Activated CD4-positive, alpha-beta T cell treated with anti-CD3 and anti-CD28 coated beads, Interleukin-2, amount 10 ng/mL, durations not matched to agents 24 days and 14 days (primary cell): ENCODE data around the gene CALML4. TPM values are rescaled to one million over a fixed set of nuclear protein-coding genes. Genes with fewer than 3 reads are reported as not detected.
"Not testable (repeated sequence)": the region's sequence is repeated elsewhere in the genome, so short reads cannot be mapped to it uniquely, and the experiment has no call there.

ENCODE experiments used
- DNase-seq: peaks from one replicate; pipeline ENCODE4 v3.0.0; 2022
- H3K27ac Mint-ChIP-seq: one replicate; pipeline ENCODE4 v1.8.0; 2022; ENCODE audit warnings: mild to moderate bottlenecking, mixed read lengths
- H3K27me3 Mint-ChIP-seq: one replicate; pipeline ENCODE4 v1.8.0; 2022; ENCODE audit warnings: mixed read lengths
- H3K36me3 Mint-ChIP-seq: one replicate; pipeline ENCODE4 v1.8.0; 2022; ENCODE audit warnings: low read depth, mild to moderate bottlenecking, mixed read lengths
- H3K4me1 Mint-ChIP-seq: one replicate; pipeline ENCODE4 v1.8.0; 2021; ENCODE audit warnings: mixed read lengths
- H3K4me3 Mint-ChIP-seq: one replicate; pipeline ENCODE4 v1.8.0; 2022; ENCODE audit warnings: mild to moderate bottlenecking, moderate library complexity, mixed read lengths
- H3K9me3 Mint-ChIP-seq: one replicate; pipeline ENCODE4 v1.8.0; 2021; ENCODE audit warnings: mixed read lengths
- intact Hi-C: fragments of 100-400 bp; cut with micrococcal nuclease; formaldehyde crosslinking; loops from one replicate; pipeline ENCODE4 v1.15.1; 2023
- total RNA-seq: library from RNA; stranded (reverse); gene quantifications from 2 replicates; pipeline ENCODE4 v1.2.3, GENCODE V29; 2022

CALML4 gene
- total RNA-seq, 1 donor from 2014 or later = 14.6 TPM

DNA sequence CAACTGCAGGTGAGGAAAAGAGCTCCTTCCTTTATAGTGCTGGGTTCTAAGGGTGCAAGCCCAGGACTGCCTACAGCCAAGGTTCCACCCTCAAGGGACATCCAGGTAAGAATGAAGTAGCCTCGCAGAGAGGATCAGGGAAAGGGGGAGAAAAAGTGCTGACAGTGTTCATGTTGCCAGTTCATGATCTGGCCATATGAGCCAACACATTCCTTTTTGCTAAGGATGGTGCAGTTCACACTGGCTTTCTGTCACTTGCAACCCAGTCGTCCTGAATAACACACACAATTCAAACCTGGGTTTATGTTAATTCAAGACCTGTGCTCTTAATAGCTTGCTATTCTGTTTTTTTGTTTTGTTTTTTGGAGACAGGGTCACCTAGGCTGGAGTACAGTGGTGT, 15.4 kb upstream of the CALML4 start:
- peaks cover 31% of the 10 kb centered on the region for H3K36me3 Mint-ChIP-seq
- no peak overlapping the region for H3K27ac Mint-ChIP-seq
- DNase-seq = no peak
- intact Hi-C loops = no loop called here
- H3K4me3 Mint-ChIP-seq = no peak overlapping the region
- H3K27me3 Mint-ChIP-seq = no peaks in the 10 kb centered on the region
- H3K9me3 Mint-ChIP-seq = no peaks in the 10 kb centered on the region
- H3K4me1 Mint-ChIP-seq = peaks cover 20% of the 10 kb centered on the region

DNA sequence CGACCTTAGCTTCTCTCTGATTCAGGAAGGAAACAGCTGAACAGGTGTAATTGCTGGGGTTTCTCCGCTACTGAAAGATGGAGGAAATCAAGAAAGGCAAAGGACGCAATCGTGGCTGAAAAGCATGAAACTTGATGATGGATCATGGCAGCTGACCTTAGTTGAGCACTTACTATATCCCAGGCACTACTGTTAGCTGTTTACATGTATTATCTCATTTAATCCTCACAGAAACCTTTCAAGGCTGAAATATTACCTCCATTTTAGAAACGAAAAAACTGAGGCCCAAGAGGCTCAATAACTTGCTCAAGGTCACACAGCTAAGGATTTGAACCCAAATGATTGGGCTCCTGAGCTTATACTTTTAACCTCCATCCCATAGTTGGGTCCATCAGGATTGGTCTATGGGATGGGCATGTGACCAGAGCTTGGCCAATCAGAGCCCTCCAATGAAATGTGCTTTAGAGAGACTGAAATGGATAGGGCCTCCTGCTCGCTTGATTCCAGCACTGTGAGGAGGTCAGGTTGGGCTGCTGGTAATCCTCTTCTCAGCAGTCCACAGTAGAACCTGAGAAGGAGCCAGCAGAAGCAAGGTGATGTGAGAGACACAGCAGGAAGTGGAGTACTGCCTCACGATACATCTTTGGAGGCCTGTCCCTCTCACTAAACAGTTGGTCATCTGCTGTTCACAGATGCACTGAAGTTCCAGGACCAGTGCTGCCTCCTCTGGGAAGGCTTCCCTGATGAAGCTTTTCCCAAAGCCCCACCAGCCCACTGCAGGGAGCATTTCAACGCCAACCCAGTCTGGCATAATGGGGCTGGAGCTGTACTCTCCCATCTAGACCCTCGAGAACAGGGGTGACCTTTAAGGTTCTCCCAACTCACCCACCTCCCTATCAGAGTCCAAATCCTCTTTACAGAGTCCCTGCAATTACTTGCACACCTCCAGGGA, 14.0 kb upstream of the CALML4 start:
- intact Hi-C loops = no loop called here
- DNase-seq = no peak
- H3K27me3 Mint-ChIP-seq = no peaks in the 10 kb centered on the region
- no peak overlapping the region for H3K27ac Mint-ChIP-seq
- no peaks in the 10 kb centered on the region for H3K9me3 Mint-ChIP-seq
- H3K36me3 Mint-ChIP-seq = peaks cover 26% of the 10 kb centered on the region
- H3K4me3 Mint-ChIP-seq = no peak overlapping the region
- peaks cover 7% of the 10 kb centered on the region for H3K4me1 Mint-ChIP-seq

GRCh38 chr15:68218331-68218730, 13.2 kb upstream of the CALML4 start:
- DNase-seq = no peak
- H3K36me3 Mint-ChIP-seq = peaks cover 28% of the 10 kb centered on the region
- intact Hi-C loops = no loop called here
- no peak overlapping the region for H3K4me3 Mint-ChIP-seq
- H3K4me1 Mint-ChIP-seq = peaks cover 7% of the 10 kb centered on the region
- no peak overlapping the region for H3K27ac Mint-ChIP-seq
- no peaks in the 10 kb centered on the region for H3K27me3 Mint-ChIP-seq
- H3K9me3 Mint-ChIP-seq = no peaks in the 10 kb centered on the region

DNA sequence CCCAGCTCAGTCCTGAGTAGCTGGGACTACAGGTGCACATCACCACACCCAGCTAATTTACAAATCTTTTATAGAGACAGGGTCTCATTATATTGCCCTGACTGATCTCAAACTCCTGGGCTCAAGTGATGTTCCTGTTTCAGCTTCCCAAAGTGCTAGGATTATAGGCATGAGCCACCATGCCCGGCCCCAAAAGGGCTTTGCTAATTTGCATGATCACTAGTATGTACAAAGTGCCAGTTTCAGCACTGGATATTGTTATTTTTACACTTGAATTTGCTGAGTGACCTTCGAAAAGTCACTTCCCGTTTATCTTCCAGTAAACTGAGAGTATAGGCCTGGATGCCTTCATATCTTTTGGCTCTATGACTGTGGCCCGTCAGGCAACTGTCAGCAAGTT, 12.2 kb upstream of the CALML4 start:
- H3K4me1 Mint-ChIP-seq = peaks cover 5% of the 10 kb centered on the region
- H3K36me3 Mint-ChIP-seq = peaks cover 23% of the 10 kb centered on the region
- H3K4me3 Mint-ChIP-seq = no peak overlapping the region
- H3K9me3 Mint-ChIP-seq = no peaks in the 10 kb centered on the region
- no peak overlapping the region for H3K27ac Mint-ChIP-seq
- H3K27me3 Mint-ChIP-seq = no peaks in the 10 kb centered on the region
- no peak for DNase-seq
- intact Hi-C loops = no loop called here

DNA sequence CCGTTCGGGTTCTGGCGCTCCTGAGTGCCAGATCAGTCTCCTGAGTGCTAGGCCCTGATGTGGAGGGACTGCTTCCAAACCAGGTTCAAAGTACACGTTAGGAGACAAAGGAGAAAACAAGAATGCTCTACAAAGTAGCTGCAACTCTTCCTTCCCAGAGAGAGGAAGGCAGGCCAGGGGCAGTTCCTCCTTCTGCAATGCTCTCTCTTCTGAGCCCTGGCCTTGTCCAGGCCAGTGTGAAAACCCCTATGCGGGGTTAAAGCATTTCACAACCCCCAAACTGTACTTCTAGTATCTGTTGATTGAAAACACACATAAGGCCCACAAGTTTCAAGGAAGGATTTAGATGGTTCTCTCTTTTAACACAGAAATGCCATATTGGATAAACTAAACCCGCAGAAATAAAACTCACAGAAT, 9.7 kb upstream of the CALML4 start:
- no peaks in the 10 kb centered on the region for H3K27me3 Mint-ChIP-seq
- peaks cover 8% of the 10 kb centered on the region for H3K4me1 Mint-ChIP-seq
- no peak for DNase-seq
- no peak overlapping the region for H3K27ac Mint-ChIP-seq
- H3K9me3 Mint-ChIP-seq = no peaks in the 10 kb centered on the region
- H3K4me3 Mint-ChIP-seq = no peak overlapping the region
- intact Hi-C loops = no loop called here
- H3K36me3 Mint-ChIP-seq = peaks cover 21% of the 10 kb centered on the region

DNA sequence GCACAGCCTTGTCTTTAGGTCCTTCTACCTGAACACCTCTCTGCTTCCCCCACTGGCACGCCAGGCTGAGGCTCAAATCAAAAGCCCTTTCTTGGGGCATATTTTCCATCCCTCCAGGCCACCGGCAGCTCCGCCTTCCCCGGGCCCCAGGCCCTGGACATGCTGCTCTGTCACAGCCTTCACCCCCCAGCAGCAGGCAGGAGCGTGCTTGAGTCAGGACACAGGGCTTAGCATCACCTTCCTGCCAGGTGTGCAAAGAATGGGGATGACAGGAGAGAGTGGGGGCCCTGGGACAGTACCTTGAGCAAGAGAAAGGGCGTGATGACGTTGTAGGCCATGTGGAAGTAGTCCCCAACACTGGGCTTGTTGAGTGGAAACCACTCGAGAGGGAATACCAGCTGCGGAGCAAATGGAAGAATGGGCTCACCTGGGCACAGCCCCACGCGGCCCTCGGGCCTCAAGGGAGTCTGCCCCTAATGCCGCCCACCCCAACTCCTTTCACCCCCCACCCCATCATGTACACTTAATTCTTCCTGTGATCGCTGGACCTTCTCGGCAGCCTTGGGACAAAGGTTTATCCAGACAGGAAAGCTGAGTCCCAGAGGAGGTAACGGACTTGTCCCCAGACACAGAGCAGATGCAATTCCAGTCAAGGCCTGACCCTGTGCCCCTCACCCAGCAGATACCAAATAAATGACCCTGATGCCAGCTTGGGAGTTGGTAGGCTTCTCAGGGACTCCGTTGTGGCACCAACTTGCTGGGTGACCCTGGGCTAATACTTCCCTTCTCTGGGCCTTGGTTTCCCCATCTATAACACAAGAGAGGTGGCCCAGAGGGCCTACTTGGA, 9.1 kb upstream of the CALML4 start:
- no peaks in the 10 kb centered on the region for H3K27me3 Mint-ChIP-seq
- H3K4me3 Mint-ChIP-seq = no peak overlapping the region
- no peak overlapping the region for H3K27ac Mint-ChIP-seq
- H3K36me3 Mint-ChIP-seq = peaks cover 23% of the 10 kb centered on the region
- no peak for DNase-seq
- H3K9me3 Mint-ChIP-seq = no peaks in the 10 kb centered on the region
- H3K4me1 Mint-ChIP-seq = peaks cover 11% of the 10 kb centered on the region
- intact Hi-C loops = no loop called here

DNA sequence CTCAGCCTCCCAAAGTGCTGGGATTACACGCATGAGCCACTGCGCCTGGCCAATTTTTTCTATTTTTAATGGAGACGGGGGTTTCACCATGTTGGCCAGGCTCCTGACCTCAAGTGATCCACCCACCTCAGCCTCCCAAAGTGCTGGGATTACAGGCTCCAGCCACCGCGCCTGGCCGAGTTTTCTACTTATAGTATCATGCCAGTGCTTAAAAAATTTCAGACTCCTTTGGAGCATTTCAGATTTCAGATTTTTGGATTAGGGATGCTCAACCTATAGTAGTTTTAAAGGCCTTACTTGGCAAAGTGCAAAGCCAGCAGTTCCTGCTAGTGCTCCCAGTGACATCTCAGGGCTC, 8.3 kb upstream of the CALML4 start:
- H3K4me3 Mint-ChIP-seq, intact Hi-C loops, DNase-seq, H3K27me3 Mint-ChIP-seq, H3K9me3 Mint-ChIP-seq, H3K27ac Mint-ChIP-seq: not testable (repeated sequence)
- Mint-ChIP-seq H3K36me3 (peaks cover 22% of the 10 kb centered on the region), H3K4me1 (peaks cover 19% of the 10 kb centered on the region)

DNA sequence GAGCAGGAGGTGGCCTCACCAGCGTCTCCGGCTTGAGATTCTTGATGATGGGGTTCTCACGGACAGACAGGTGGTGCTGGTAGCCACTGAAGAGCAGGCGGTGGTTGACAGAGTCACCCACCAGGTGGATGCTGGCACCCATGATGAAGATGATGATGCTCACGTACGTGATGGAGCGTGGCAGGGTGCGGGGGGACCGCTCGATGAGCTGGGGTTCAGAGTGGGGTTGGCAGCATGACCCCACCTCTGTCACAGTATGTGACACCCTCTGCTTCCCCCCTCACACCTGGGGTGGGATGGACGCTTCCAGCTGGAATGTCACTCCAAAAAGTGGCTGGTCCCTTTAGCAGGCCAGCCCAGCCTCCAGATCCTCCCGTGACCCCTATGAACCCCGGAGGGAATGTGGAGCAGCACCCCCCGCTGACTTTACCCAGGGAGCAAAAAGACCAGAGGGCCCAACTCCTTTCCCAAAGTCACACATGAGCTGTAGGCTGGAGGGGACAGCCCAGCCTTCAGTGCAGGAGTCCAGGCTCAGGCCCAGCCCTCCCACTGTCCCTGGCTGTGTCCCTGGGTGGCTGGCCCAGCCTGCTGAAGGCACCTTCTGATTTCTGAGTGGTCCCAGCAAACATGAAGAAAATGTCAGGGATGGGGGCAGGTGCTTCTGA, 6.7 kb upstream of the CALML4 start:
- Mint-ChIP-seq H3K4me1 (peaks cover 27% of the 10 kb centered on the region), H3K4me3 (no peak overlapping the region), H3K27ac (no peak overlapping the region), H3K9me3 (no peaks in the 10 kb centered on the region), H3K27me3 (no peaks in the 10 kb centered on the region), H3K36me3 (peaks cover 13% of the 10 kb centered on the region)
- intact Hi-C loops = loop anchor here (1.0 kb wide), 1 partner anchor 348 kb away; no protein-coding TSS in a partner anchor
- no peak for DNase-seq

GRCh38 chr15:68210821-68211655, 5.9 kb upstream of the CALML4 start:
- peak; percentile 88 for DNase-seq
- Mint-ChIP-seq H3K4me3 (no peak overlapping the region), H3K9me3 (no peaks in the 10 kb centered on the region), H3K4me1 (peaks cover 28% of the 10 kb centered on the region), H3K27me3 (no peaks in the 10 kb centered on the region), H3K27ac (peak overlapping the region; percentile 53), H3K36me3 (peaks cover 11% of the 10 kb centered on the region)
- intact Hi-C loops = loop anchor here (1.0 kb wide), 1 partner anchor 348 kb away; no protein-coding TSS in a partner anchor

DNA sequence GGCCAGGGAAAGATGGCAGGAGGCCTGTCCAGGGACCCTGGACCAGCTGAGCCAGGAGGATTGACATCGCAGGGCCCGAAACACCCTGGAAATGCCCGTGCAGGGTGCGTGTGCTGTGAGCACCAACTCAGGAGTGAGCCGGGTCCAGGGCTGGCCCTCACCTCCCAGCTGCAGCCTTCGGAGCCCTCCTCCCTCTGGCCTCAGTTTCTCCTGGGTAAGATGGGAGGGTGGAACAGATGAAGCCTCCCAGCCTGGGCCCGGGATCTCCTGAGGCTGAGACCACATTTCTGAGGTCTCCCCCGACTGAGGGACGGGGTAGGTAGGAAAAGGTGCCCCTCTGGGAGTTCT, 5.3 kb upstream of the CALML4 start:
- no peaks in the 10 kb centered on the region for H3K9me3 Mint-ChIP-seq
- H3K4me3 Mint-ChIP-seq = no peak overlapping the region
- intact Hi-C loops = no loop called here
- H3K27ac Mint-ChIP-seq = peak overlapping the region; percentile 93
- peaks cover 13% of the 10 kb centered on the region for H3K36me3 Mint-ChIP-seq
- H3K4me1 Mint-ChIP-seq = peaks cover 30% of the 10 kb centered on the region
- DNase-seq = no peak
- no peaks in the 10 kb centered on the region for H3K27me3 Mint-ChIP-seq

- H3K4me3 Mint-ChIP-seq = peak overlapping the region; percentile 67
- peak overlapping the region; percentile 93 for H3K27ac Mint-ChIP-seq
Observed at GRCh38 chr15:68209735-68210408, 4.7 kb upstream of the CALML4 start.

DNA sequence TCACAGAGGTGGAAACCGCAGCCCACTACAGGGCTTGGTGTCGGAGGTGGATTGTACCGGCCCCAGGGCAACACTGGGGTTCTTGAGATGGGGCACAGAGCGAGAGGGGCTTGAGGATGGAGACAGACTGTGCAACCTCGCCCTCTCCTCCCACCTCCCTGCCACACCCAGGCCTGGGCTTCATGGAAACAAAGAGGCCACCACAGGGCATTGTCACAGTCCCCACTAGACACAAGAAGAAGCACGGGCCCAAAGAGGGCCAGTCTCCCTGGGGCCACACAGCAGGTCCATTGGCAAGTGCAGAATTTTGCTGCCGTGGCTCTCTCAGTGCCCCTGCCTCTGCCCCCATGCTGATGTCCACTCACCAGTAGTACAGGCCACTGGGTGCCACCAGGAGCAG, 4.1 kb upstream of the CALML4 start:
- Mint-ChIP-seq H3K36me3 (peaks cover 15% of the 10 kb centered on the region), H3K4me1 (peaks cover 35% of the 10 kb centered on the region), H3K27me3 (no peaks in the 10 kb centered on the region), H3K27ac (peak overlapping the region; percentile 93), H3K4me3 (peak overlapping the region; percentile 71), H3K9me3 (no peaks in the 10 kb centered on the region)
- DNase-seq = no peak
- intact Hi-C loops = no loop called here

More at GRCh38 chr15:68209735-68210408, 4.7 kb upstream of the CALML4 start:
- peak; percentile 80 for DNase-seq
- Mint-ChIP-seq H3K9me3 (no peaks in the 10 kb centered on the region), H3K4me1 (peaks cover 30% of the 10 kb centered on the region), H3K36me3 (peaks cover 12% of the 10 kb centered on the region), H3K27me3 (no peaks in the 10 kb centered on the region)
- intact Hi-C loops = no loop called here
